GM12874 (cell line): ENCODE results near the gene CPNE8.

Experiments used
- CTCF ChIP-seq: IDR thresholded peaks from 2 replicates; pipeline ENCODE4 v1.5.1; 2011; ENCODE audit warnings: low read depth, mild to moderate bottlenecking, control low read depth, low read length, moderate library complexity; ENCODE audit not compliant: insufficient read depth

Gene CPNE8

GRCh38 chr12:38872156-38872555 is 33.2 kb downstream of the CPNE8 start:
- TF ChIP-seq CTCF = no peak

GRCh38 chr12:38869036-38869435 is 36.4 kb downstream of the CPNE8 start:
- TF ChIP-seq CTCF = no peak

- no peak for TF ChIP-seq CTCF
These were observed 54.9 kb downstream of the CPNE8 start for GRCh38 chr12:38850461-38850860.

- TF ChIP-seq CTCF = no peak
These were observed 58.1 kb downstream of the CPNE8 start for GRCh38 chr12:38847247-38847646.

GRCh38 chr12:38844267-38844666 is 61.1 kb downstream of the CPNE8 start:
- no peak for TF ChIP-seq CTCF

- TF ChIP-seq CTCF = no peak
These were observed 67.1 kb downstream of the CPNE8 start for GRCh38 chr12:38838056-38838850.

- no peak for TF ChIP-seq CTCF
These were observed 73.7 kb downstream of the CPNE8 start for GRCh38 chr12:38831715-38832114.

- no peak for TF ChIP-seq CTCF
These were observed 80.4 kb downstream of the CPNE8 start for GRCh38 chr12:38825006-38825405.
